NCI-H2029 (cell line): Measurements from ENCODE around the gene FES.
A peak's percentile ranks its signal among the peaks of the same experiment; 100 is the strongest.
"Not testable (repeated sequence)": the region's sequence is repeated elsewhere in the genome, so short reads cannot be mapped to it uniquely, and the experiment has no call there.

ENCODE experiments used
- DNase-seq: peaks from one replicate; lab custom pipeline; 2025; lab: John Stamatoyannopoulos, UW

FES gene

GRCh38 chr15:90860942-90861675 is 23.2 kb upstream of the FES start:
- peak; percentile 84 for DNase-seq

DNA sequence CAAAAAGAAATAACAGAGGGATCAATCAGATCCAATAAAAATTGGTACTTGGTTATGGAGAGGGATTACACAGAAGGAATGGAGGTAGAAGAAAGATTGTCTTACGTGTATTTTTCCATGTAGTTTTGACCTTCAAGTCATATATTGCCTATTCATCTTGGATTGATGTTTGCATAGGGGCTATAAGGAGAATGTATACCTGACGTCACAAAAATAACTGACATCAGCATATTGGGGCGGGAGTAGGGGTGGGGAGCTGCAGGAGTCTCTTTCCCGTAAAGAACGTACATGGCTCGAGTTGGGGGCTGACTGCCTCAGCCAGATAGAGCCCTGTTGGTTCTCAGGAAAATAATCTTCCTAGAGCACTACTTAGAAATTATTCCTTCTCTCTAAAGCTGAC is 21.8 kb upstream of the FES start:
- DNase-seq = no peak

GRCh38 chr15:90862964-90863778 is 21.1 kb upstream of the FES start:
- no peak for DNase-seq

GRCh38 chr15:90863987-90864386 is 20.3 kb upstream of the FES start:
- no peak for DNase-seq

GRCh38 chr15:90864507-90864906 is 19.8 kb upstream of the FES start:
- DNase-seq = no peak

- DNase-seq = no peak
Measured at GRCh38 chr15:90865702-90866101, 18.6 kb upstream of the FES start.

DNA sequence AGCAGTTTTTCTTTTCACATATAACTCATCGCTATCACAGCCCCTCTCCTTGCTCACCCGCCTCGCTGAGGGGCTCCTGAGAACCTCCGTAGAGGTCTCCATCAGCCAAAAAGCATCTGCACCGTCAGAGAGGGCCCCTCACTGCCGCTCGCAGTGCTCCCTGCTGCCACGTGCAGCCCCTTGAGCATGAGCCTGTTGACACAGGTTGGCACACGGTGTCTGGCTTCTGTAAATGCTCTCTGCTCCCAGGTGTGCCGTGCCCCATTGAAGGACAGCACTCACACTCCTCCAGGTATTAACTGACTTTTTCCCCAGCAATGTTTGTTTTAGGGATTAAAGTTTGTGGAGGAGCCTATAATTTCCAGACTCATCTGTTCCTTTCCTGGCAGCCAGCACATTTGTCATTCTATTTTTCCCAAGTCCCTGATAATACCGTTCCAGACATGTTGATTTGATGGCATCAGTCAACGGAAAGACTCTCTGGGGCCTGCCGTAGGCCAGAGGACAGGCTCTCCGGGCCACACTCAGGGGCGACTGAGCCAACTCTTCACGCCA is 18.1 kb upstream of the FES start:
- peak; percentile 25 for DNase-seq

GRCh38 chr15:90866800-90867199 is 17.5 kb upstream of the FES start:
- no peak for DNase-seq

GRCh38 chr15:90868261-90868689 is 16.0 kb upstream of the FES start, which contains the start of gene FURIN:
TSS of gene FURIN (plus strand) at chr15:90868588. CDS start at chr15:90875741, 7,153 bp downstream.
- DNase-seq = peak; percentile 26

DNA sequence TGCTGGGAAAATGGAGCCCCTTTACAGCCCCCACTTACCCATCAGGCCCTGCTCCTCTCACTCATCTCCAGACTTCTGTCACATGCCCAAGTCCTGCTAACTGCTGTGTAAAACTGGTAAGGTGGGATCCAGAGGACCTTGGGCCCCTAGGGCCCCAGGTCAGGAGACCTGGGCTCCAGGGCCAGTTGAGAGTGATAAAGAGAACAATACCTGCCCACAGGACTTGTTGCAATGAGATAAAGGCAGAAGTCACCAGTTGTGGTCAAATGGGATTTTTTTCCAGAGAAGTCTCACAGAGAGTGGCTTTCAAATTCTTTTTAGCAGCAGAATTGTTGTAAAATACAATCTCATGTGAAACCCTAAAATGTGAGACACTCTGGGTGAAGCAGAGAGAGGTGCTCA is 15.2 kb upstream of the FES start:
- DNase-seq = no peak

DNA sequence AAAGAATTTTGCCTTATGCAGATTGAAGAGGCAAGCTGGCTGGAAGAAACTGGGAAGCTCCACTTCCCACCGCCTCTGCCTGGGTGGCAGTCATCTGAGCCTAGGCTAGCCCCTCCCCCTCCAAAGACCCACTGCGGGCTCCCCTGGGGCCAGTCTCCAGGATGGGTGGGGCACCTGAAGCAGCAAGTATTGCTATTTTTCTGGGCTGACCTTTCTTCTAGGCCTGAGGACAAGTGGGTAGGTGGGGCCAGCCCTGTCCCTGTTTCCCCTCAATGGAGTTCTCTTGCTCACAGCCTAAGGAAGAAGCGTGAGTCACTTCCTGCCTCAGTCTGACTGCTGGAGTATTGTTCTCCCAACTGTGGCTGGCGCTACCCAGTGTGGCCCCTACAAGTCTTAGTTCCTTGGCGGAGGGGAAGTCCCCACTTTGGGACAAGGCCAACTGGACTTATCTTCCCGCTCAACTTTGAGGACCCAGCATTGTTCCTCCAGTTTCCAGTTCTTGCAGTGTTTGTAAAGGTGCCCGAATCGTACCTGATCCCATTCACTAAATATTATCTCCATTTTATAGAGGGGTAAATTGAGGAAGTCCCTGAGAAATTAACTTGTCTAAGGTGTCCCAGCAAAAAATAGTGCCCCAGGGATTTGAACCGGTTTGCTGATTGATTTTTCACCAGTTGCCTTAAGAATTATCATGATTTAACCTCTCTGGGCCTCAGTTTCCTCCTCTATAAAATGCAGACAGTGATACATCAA is 14.5 kb upstream of the FES start:
- no peak for DNase-seq

- no peak for DNase-seq
Measured at GRCh38 chr15:90870354-90871138, 13.8 kb upstream of the FES start.

GRCh38 chr15:90871139-90871715 is 13.1 kb upstream of the FES start:
- DNase-seq = no peak

DNA sequence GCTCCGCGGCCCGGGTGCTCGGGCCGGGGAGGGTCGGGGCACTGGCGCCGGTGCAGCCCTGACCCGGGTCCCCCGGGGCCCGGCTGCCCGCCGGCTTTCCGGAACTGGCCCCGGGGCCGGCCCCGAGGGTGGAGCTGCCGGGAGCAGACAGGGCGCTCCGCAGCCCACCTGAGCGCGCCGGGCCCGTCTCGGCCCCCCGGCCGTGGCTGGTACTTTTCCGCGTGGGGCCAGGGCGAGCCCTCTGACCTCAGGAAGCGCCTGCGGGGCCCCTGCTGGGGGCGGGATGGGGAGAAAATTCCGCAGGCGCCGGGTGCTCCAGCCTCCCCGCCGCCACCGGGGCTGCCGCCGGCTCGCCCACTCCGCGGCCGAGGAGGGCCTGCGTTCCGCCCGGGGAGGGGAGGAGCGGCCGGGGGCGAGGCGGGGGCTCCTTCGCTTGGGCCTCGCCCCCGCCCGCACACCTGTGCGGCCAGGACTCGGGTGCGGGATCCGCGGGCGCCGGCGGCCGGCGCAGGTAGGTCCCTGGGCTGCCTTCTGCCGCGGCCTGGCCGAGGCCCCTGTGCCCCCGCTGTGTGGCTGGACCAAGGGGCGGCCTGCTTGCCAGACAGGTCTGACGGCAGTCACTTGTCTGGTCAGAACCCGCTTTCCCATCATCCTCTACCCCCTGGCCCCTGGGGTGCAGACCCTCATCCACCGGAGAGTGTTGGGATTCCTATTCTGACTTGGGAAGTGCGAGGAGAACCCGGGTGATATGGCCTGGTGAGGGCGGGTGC is 12.4 kb upstream of the FES start:
- DNase-seq = no peak

GRCh38 chr15:90872486-90873184 is 11.7 kb upstream of the FES start:
- DNase-seq = no peak

DNA sequence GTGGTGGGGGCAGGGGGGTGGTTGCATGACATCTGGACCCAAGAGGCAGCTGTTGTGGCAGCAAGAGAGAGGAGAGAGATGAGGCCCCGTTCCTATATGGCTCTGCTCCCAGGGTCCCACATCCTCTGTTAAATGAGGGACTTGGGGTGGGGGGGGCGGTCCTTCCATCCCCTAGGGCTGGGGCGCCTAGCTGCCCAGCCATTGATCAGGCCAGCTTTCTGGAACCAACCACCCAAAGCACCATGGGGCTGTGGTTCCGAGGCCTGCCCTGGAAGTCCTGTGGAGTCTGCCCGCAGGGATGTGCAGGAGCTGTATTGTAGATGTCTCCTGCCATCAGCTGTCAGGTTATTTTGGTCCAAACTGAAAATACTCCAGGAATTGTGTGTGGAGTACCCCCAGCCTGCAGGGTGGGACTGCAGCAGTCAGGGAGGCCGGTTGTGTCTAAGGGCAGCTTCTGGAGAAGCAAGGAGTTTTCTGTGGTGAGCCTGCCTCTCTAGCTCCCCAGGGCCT is 10.8 kb upstream of the FES start:
- no peak for DNase-seq

GRCh38 chr15:90873998-90874605 is 10.2 kb upstream of the FES start:
- no peak for DNase-seq

DNA sequence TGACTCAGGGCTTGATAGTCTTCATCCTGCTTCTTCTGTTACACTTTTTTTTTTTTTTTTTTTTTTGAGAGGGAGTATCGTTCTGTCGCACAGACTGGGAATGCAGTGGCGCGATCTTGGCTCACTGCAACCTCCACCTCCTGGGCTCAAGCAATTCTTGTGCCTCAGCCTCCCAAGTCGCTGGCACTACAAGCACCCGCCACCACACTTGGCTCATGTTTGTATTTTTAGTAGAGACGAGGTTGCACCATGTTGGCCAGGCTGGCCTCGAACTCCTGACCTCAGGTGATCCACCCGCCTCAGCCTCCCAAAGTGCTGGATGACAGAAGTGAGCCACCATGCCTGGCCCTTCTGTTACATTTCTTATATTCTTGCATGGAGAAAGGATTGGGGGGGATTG is 9.3 kb upstream of the FES start:
- not testable (repeated sequence) for DNase-seq

GRCh38 chr15:90875549-90875981 is 8.7 kb upstream of the FES start:
- no peak for DNase-seq
